Omental fat pad (tissue), 4 donors: ENCODE measurements around the gene HOXD8. TPM values are rescaled to one million over a fixed set of nuclear protein-coding genes. Genes with fewer than 3 reads are reported as not detected.

Experiments
- ATAC-seq: fragments of 150-250 bp; one replicate; pipeline ENCODE4 v1.9.1; 2016; ENCODE audit warnings: mild to moderate bottlenecking, moderate library complexity; ENCODE audit not compliant: low FRiP score
- DNase-seq: peaks from one replicate; pipeline ENCODE4 v3.0.0-alpha.2; 2019; ENCODE audit warnings: low spot score
- CTCF ChIP-seq, 3 donors: fragments of 450-650 bp; IDR thresholded peaks; one replicate each; pipeline ENCODE4 v1.5.1; 2016 to 2017; ENCODE audit warnings: antibody characterized with exemption in 3 of 3, mild to moderate bottlenecking in 3 of 3, moderate library complexity in 2 of 3
- total RNA-seq, 4 donors: library from RNA; depleted of rRNA; stranded (reverse); fragments of >200 nt; gene quantifications; one replicate each; pipeline ENCODE4 v1.1.0, GENCODE V29; 2016

HOXD8 gene
- total RNA-seq, 4 donors from 2014 or later, result 3.7 to 24.6 (median 7.6) TPM

DNA sequence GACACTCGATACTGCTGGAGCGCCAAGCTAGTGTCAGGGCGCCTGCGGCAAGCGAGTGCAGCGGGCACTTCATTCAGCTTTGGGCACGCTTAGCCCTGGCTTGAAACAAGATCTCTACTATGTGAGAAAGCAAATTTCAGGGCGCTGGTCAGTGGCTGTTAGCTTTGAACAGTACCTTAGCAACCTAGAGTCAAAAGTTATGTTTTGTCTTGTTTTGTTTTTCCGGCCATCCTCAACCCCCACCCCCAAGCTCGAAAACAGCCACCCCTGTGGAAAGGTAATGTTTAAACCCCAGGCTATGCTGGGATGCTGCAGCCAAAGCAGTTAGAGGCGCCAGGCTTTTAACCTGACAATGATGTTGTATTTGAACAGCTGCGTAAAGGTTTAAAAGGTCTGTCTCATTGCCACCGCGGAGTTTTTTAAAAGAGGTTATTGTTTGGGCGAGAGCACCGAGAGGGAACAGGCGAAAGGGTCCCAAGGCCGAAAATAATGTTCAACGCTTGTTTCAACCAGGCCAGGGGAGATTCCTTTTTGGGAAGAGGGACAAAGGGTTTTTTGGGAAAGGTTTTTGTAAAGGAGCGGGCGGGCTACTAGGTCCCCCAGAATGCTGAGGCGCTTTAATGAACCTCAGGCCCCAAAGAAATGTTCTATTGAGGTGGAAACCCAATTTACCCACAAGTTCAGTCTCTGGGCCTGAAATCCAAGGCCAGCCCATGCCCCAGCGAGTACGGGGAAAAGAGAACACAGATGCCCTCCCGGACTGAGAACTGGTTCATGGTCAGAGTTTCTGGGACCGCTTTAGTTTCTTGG, 15.2 kb upstream of the HOXD8 start:
- ATAC-seq (no peak), DNase-seq (no peak)
- no peak for TF ChIP-seq CTCF (IDR thresholded peaks at IDR 0.05)

- no peak for TF ChIP-seq CTCF (IDR thresholded peaks at IDR 0.05)
- no peak for ATAC-seq
- no peak for DNase-seq
Observed at GRCh38 chr2:176114930-176115625, 14.4 kb upstream of the HOXD8 start.

GRCh38 chr2:176115883-176116813, 13.4 kb upstream of the HOXD8 start, which contains the start of gene HOXD10:
Gene HOXD10 (plus strand): TSS chr2:176116778. CDS start chr2:176116834, 56 bp downstream.
- ATAC-seq, result no peak
- DNase-seq, result no peak
- TF ChIP-seq CTCF (IDR thresholded peaks at IDR 0.05), result no peak

- ATAC-seq, result no peak
- no peak for TF ChIP-seq CTCF (IDR thresholded peaks at IDR 0.05)
- DNase-seq, result no peak
Observed at GRCh38 chr2:176117162-176117822, 12.2 kb upstream of the HOXD8 start.

DNA sequence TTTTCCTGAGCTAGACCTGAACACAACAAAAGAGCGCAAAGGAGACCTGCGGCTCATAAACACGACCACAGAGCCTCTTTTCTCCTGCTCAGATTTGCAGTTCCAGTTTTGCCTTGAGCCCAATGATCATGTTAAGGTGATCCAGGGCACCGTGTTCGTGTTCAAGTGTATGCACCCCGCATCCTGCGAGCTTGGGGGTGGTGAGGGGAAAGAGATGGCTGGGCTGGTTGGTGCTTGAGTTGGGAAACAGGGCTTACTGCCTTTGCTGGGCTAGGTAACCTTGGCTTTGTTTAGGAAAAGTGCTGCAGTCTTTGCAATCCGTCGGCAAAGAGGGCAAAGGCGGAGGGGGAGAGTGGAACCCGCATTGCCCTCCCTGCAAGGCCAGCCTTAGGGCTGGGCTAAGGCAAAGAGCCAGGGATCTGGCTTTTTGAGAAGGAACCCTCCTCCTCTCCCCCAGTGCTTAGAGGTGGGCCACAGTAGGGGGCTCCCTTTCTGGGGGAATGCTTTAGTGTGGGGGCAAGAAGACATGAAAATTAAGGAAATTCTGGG, 11.6 kb upstream of the HOXD8 start:
- DNase-seq (no peak), ATAC-seq (no peak)
- no peak for TF ChIP-seq CTCF (IDR thresholded peaks at IDR 0.05)
